Colonic mucosa (tissue), 4 donors: ENCODE results near the gene WNT9A. TPM values are rescaled to one million over a fixed set of nuclear protein-coding genes. Genes with fewer than 3 reads are reported as not detected.
"Not testable (repeated sequence)": the region's sequence is repeated elsewhere in the genome, so short reads cannot be mapped to it uniquely, and the experiment has no call there.

ENCODE experiments used
- DNase-seq: peaks from one replicate; pipeline ENCODE4 v3.0.0-alpha.2; 2020
- H3K27ac ChIP-seq: fragments of 200-600 bp; one replicate; pipeline ENCODE4 v1.8.0; 2021
- H3K27me3 ChIP-seq: fragments of 200-600 bp; one replicate; pipeline ENCODE4 v1.8.0; 2021
- H3K36me3 ChIP-seq: fragments of 200-600 bp; one replicate; pipeline ENCODE4 v1.8.0; 2021
- H3K4me1 ChIP-seq: fragments of 200-600 bp; one replicate; pipeline ENCODE4 v1.8.0; 2021; ENCODE audit warnings: mild to moderate bottlenecking
- H3K4me3 ChIP-seq: fragments of 200-600 bp; one replicate; pipeline ENCODE4 v1.8.0; 2021
- H3K9ac ChIP-seq, 2 donors: one replicate each; pipeline ENCODE4 v1.7.0; 2013; ENCODE audit warnings: control low read depth in 2 of 2, low read depth in 2 of 2, low read length in 2 of 2
- H3K9me3 ChIP-seq: fragments of 200-600 bp; one replicate; pipeline ENCODE4 v1.8.0; 2021
- intact Hi-C: fragments of 100-400 bp; cut with DNase I; formaldehyde crosslinking; loops from one replicate; pipeline ENCODE4 v1.14.1; 2022
- total RNA-seq, 2 donors: library from RNA; stranded (reverse); fragmentation: NEBNext Ultra II Directional in 1 of 2; extraction: Animal tissue kit (Norgen Biotek cat#: 25700) in 1 of 2; gene quantifications; one replicate each; pipeline ENCODE4 v1.2.1, GENCODE V29; 2021
- TF ChIP-seq, protein P1 (sequence below): fragments of 200-600 bp; IDR thresholded peaks from one replicate; pipeline ENCODE4 v1.8.0; 2022; ENCODE audit warnings: antibody characterized with exemption, mild to moderate bottlenecking
- donor health status: healthy.
- donor health status: DM: no; HTN: no; CAD: no.
- donor health status: DM: no; HTN: no; CAD: no.

Gene WNT9A
- total RNA-seq, 2 donors from 2014 or later = 2.6 to 3.3 TPM

DNA sequence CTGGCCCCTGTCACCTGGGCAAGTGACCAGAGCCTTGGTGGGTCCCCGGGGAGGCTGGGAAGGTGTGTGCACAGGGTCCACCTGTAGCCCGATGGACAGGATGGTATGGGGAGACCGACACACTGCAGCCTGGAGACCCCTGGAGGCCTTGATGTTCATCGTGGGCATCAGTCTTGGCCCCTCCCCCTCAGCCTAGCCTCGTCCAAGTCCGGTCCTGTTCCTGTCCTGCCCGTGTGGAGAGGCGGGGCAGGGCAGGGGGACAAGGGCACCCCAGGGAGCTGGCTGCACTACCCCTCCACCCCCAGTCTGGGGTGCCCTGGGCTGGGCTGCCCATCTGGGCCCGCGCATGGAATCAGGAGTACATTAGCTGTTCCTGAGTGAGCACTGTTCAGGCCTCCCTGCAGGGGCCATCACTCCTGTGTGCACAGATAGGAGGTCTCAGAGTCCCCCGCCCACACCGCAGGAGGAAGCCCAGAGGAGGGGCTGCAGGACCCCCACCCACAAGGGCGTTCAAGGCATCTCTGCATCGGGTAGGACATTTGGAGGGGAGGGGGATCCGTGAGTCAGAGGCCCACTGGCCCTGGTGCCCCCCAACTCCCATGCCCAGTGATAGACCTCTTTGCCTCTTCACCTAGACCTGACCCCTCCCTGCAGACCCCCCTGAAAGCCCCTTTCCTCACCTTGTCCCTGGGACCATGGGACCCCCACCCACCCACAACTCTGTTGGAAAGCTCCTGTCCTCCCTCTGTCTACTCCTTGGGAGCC, 63.2 kb downstream of the WNT9A start:
- Histone ChIP-seq H3K4me3 (no peak overlapping the region), H3K36me3 (no peaks in the 10 kb centered on the region), H3K4me1 (peaks cover 6% of the 10 kb centered on the region), H3K9me3 (no peaks in the 10 kb centered on the region), H3K9ac (no peak overlapping the region), H3K27ac (no peak overlapping the region), H3K27me3 (no peaks in the 10 kb centered on the region)
- intact Hi-C loops = no loop called here
- DNase-seq = peak; percentile 14
- TF ChIP-seq, protein P1, sequence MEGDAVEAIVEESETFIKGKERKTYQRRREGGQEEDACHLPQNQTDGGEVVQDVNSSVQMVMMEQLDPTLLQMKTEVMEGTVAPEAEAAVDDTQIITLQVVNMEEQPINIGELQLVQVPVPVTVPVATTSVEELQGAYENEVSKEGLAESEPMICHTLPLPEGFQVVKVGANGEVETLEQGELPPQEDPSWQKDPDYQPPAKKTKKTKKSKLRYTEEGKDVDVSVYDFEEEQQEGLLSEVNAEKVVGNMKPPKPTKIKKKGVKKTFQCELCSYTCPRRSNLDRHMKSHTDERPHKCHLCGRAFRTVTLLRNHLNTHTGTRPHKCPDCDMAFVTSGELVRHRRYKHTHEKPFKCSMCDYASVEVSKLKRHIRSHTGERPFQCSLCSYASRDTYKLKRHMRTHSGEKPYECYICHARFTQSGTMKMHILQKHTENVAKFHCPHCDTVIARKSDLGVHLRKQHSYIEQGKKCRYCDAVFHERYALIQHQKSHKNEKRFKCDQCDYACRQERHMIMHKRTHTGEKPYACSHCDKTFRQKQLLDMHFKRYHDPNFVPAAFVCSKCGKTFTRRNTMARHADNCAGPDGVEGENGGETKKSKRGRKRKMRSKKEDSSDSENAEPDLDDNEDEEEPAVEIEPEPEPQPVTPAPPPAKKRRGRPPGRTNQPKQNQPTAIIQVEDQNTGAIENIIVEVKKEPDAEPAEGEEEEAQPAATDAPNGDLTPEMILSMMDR = no peak

DNA sequence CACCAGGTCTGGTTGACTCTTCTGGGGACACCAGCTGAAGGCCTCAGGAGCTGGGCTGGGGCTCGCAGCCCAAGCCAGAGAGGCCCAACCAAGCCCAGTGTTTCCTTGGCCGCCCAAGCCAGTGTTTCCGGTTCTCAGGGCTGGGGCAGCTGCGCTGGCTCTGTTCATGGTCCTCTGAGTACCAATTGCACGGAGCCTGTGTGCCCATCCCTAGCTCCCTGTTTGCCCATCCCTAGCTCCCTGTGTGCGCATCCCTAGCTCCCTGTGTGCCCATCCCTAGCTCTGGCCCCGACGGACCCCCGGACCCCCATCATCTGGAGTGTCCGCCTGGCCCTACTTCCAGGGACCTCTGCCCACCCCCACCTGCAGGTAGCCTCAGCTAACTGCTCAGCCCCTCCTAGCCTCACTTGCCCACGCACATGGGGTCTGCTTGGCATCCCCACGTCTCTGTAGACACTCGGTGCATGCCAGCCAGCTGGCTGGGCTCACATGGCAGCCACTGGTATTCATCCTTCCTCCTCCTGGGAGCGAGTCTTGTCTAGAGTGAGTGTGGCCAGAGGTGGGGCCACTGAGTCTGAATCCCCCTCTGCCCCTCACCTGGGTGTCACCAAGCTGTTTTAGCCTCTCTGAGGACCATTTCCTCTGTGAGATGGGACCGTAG, 64.0 kb downstream of the WNT9A start:
- TF ChIP-seq, protein P1 = no peak
- DNase-seq = no peak
- H3K36me3 ChIP-seq = no peaks in the 10 kb centered on the region
- H3K4me1 ChIP-seq = peaks cover 6% of the 10 kb centered on the region
- H3K27me3 ChIP-seq = no peaks in the 10 kb centered on the region
- H3K4me3 ChIP-seq = no peak overlapping the region
- no peak overlapping the region for H3K9ac ChIP-seq
- H3K27ac ChIP-seq = no peak overlapping the region
- intact Hi-C loops = no loop called here
- H3K9me3 ChIP-seq = no peaks in the 10 kb centered on the region

DNA sequence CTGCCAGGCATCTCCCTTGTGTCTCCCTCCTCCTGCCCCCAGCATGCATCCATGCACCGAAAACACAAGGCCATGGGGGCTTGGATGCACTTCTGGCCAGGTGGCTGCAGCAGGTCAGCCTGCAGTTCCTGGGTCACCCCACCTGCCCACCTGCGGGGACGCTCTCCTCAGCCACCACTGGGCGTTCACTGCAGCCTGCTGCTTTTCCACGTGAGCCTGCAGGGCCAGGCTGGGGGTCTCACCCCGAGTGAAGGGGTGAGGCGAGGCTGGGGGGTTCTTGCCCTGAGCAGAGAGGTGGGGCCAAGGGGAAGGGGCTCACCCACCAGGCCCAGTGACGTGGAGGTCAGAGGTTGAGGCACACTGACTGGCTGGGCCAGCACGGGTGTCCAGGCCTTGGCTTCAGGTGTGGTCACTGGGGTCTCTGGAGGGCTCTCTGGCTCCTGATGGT, 64.6 kb downstream of the WNT9A start:
- Histone ChIP-seq H3K27me3 (no peaks in the 10 kb centered on the region), H3K9me3 (no peaks in the 10 kb centered on the region), H3K9ac (no peak overlapping the region), H3K4me3 (no peak overlapping the region), H3K36me3 (no peaks in the 10 kb centered on the region), H3K27ac (no peak overlapping the region), H3K4me1 (peaks cover 6% of the 10 kb centered on the region)
- intact Hi-C loops = no loop called here
- DNase-seq = peak; percentile 12
- TF ChIP-seq, protein P1 = no peak

DNA sequence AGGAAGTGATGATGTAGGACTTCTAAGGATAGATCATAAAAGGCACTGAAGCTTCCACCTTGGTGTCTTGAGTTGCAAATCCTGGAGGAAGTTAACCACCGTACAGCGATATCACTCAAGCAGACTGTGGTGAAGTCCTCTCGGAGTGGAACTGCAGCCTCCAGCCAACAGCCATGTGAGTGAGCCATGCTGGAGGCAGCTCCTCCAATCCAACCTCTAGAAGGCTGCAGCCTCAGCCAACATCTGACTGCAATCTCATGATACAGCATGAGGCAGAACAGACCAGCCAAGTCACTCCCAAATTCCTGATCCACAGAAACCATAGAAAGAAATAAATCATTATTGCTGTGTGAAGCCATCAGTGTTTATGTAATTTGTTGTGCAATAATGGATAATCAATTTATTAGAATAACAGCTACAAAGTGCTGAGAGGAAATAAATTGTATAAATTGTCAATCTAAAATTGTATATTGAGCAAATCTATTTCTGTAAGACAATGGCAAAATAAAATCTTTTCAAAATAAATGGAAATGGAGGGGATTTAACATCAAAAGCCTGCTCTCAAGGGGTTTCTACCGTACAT, 67.3 kb downstream of the WNT9A start:
- H3K4me3 ChIP-seq = no peak overlapping the region
- no peaks in the 10 kb centered on the region for H3K9me3 ChIP-seq
- no peaks in the 10 kb centered on the region for H3K36me3 ChIP-seq
- no peaks in the 10 kb centered on the region for H3K4me1 ChIP-seq
- DNase-seq = peak; percentile 15
- TF ChIP-seq, protein P1 = no peak
- H3K27me3 ChIP-seq = no peaks in the 10 kb centered on the region
- intact Hi-C loops = no loop called here
- no peak overlapping the region for H3K9ac ChIP-seq
- H3K27ac ChIP-seq = no peak overlapping the region

DNA sequence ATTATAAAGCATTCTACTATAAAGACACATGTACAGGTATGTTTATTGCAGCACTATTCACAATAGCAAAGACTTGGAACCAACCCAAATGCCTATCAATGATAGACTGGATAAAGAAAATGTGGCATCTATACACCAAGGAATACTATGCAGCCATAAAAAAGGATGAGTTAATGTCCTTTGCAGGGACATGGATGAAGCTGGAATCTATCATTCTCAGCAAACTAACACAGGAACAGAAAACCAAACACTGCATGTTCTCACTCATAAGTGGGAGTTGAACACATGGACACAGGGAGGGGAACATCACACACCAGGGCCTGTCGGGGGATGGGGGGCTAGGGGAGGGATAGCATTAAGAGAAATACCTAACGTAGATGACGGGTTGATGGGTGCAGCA, 69.9 kb downstream of the WNT9A start:
- not testable (repeated sequence) for H3K9ac ChIP-seq, H3K4me1 ChIP-seq

DNA sequence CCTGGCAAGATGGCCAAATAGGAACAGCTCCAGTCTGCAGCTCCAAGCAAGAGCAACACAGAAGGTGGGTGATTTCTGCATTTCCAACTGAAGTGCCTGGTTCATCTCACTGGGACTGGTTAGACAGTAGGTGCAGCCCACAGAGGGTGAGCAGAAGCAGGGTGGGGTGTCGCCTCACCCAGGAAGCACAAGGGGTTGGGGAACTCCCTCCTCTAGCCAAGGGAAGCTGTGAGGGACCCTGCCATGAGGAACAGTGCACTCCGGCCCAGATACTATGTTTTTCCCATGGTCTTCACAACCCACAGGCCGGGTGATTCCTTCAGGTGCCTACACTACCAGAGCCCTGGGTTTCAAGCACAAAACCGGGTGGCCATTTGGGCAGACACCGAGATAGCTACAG, 75.8 kb downstream of the WNT9A start:
- H3K27me3 ChIP-seq, H3K4me1 ChIP-seq, H3K36me3 ChIP-seq, H3K27ac ChIP-seq, DNase-seq, H3K4me3 ChIP-seq, intact Hi-C loops, H3K9ac ChIP-seq, H3K9me3 ChIP-seq: not testable (repeated sequence)

More for the DNA sequence above, 69.9 kb downstream of the WNT9A start:
- H3K36me3 ChIP-seq, H3K9me3 ChIP-seq, H3K4me3 ChIP-seq, H3K27me3 ChIP-seq, intact Hi-C loops, H3K27ac ChIP-seq, DNase-seq: not testable (repeated sequence)
